Urothelium cell line (cell line): Measurements from ENCODE around the gene PIK3C3.
A peak's percentile ranks its signal among the peaks of the same experiment; 100 is the strongest.

ENCODE experiments used
- DNase-seq: peaks from one replicate; pipeline ENCODE4 v3.0.0; 2011; ENCODE audit warnings: low spot score, mixed read lengths
- FAIRE-seq: peaks from 2 replicates; lab custom pipeline; 2011; peaks lifted over from hg19 to GRCh38; lab: Jason Lieb, UNC

Gene PIK3C3

DNA sequence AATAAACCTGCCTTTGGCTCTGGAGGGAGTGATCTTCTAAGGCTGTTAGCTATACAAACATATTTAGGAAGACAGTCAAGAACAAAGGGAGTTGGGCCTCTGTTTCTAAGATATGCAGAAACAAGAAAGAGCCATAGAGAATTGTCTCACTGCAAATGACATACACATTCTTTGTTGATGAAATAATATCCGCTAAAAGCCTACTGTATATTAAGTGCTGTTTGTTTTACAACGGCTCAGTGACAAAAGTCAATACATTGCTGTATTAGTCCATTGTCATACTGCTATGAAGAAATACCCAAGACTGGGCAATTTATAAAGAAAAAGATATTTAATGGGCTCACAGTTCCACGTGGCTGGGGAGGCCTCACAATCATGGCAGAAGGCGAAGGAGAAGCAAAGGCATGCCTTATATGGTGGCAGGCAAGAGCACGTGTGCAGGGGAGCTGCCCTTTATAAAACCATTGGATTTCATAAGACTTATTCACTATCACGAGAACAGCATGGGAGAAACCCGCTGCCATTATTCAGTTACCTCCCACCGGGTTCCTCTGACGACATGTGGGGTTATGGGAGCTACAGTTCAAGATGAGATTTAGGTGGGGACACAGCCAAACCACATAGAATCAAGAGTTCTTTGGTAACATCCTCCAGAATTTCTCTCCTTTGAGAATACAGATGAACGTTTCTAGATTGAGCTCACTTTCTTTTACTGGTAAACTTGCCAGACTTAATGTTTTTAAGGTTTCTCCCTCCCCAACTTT, 157.8 kb downstream of the PIK3C3 start:
- DNase-seq = no peak
- FAIRE-seq = no peak

DNA sequence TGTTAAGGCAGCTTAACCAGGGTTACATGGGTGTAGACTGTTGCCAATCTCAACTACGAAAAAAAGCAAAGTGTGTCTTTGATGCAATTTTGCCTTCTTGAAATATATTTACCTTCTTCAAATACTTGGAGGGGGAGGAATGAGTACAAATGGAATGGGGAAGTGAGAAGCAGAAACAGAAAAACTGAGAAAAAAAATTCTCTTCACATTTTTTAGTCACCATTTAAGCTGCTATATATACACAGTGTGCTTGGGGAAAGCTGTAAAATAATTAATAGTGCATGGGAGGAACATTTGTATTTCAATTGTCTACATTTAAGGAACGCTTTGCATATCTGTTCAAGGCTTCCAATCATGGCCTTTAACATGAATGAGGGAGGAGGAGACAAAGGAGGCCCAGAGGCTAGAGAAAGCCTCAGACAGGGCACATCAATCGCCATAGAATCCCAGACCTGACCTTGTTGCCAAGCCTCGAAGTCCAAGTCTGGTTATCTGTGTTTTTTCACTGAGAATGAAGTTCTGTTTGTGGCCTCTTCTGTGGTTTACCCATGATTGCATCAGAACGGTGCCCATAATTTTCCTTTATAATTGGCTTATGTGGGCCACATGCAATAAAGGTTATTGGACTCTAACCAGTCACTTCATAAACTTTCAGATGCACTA, 158.6 kb downstream of the PIK3C3 start:
- no peak for FAIRE-seq

DNA sequence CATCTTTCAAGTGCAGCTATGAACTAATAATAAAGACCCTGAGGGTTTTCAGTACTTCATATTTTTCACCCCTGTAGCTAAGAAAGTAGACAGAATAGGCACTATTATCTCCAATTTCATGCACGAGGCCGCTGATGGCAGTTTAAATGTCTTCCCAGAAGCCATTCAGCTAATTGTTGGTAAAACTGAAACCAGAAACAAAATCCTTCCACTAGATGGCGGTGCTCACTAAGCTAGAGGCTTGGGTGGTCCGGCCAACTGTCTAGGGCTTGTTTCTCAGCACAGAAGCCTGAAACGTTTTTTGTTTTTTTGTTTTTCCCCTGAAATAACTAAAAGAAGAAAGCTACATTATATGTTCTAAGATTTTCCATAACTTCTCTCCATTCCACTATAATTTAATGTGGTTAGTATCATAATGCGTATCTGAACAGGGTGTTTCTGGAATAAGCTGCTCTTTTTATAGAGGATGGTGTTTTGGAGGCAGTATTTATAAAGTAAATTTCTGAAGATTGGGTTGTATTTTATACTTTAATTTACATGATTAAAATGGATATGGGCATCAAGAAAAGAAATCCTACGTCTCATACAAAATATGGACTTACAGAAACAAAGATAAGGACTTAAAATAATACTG, 159.4 kb downstream of the PIK3C3 start:
- DNase-seq = peak; percentile 29
- no peak for FAIRE-seq

More for the DNA sequence above, 158.6 kb downstream of the PIK3C3 start:
- no peak for DNase-seq

DNA sequence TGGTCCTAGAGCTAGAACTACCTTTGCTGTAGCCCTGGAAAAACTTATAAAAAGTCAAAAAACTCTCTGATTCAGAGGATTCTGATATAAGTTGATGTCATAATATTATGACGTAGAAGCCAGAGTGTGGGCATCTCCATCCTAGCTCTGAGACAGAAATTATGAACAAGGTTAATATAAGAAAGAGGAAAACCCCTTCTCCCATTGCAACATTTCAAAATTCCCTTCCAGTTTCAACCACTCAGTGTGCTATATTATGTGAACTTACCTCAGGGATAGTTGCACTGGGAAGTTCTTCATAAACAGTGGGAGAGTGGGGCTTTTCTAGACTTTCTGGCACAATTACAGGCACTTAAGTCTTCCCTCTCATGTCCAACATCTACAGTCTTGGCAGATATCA, 171.6 kb downstream of the PIK3C3 start:
- FAIRE-seq (no peak), DNase-seq (no peak)

DNA sequence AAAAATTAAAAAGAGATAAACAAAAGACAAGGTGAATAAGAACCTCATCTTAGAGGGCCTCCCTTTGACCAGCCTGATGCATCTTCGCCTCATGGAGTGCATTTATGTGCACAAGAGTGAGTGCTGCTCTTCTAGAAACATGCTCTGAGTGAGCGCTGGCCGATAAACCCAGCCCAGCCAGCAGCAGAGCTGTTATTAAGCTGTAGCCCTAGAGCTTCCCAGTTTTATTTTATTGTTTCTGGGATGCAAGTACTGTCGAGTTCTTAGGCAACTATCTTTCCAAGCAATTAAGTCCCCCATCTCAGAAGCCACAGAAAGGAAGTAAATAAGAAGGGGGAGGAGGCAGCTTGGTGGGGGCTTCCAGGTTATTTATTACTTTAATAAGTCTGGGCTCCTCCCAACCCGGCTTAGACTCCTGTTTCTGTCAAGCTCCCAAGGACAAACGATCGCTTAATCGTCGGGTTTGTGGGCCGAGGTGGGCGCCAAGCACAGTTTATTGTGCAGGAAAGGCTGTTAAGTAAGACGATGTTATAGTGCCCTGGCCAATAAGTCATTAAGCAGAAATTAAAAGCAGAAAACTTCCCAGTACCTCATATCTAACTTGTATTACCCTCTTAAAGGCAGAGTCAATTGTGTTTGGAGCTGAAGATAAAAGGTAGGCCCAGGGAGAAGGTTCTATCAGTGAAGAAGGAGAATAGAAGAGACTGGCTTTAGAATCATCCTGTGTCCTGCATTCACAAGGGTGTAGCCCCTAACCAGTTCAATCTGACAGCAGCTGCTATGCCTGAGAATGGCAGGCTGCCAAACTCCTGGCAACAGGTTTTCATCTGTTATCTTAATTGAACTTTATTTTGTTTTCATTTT, 176.3 kb downstream of the PIK3C3 start:
- FAIRE-seq (no peak), DNase-seq (no peak)

DNA sequence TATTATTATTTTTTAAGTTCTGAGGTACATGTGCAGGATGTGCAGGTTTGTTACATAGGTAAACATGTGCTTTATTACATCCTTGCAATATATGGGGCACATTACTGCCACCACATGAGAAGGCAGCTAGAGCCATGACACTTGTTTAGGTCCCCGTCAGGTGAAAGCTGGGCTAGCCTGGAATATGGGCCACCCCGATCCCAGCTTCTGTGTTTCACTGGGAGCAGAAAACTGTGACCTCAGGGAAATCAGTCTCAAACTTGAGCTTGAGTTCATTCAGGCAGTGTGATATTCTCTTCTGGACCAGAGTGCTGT, 176.9 kb downstream of the PIK3C3 start:
- no peak for FAIRE-seq
- no peak for DNase-seq
